ENCODE results near the gene AKR7A3. TPM values are rescaled to one million over a fixed set of nuclear protein-coding genes. Genes with fewer than 3 reads are reported as not detected.

AKR7A3 gene
- total RNA-seq, 2 donors from 2014 or later = 2.6 to 6.7 TPM

DNA sequence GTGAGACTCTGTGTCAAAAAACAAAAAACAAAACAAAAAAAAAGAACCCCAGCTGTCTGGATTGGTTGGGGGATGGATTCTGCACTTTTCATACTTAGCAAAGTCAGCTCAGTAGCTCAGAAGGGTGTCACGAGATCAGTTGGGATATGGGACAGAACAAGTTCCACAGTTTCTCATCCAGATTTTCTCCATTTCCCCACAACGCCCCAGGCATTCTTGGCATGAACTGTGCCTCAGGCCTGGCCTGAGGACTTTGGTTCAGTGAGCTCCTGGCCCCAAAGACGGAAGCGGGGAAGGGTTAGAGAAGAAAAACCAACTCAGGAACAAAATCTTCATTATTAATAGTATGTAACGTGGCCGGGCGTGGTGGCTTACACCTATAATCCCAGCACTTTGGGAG lies 21.5 kb upstream of the AKR7A3 start:
- Histone ChIP-seq H3K9me3 (no peaks in the 10 kb centered on the region), H3K4me1 (replicated peaks) (peaks cover 3% of the 10 kb centered on the region), H3K27ac (no peak overlapping the region), H3K4me3 (no peak overlapping the region), H3K27me3 (replicated peaks; ENCODE audit: insufficient read depth) (no peaks in the 10 kb centered on the region), H3K36me3 (peaks cover 0 to 9% of the 10 kb centered on the region in 2 donors)
- TF ChIP-seq POLR2A (IDR thresholded peaks at IDR 0.05) (no peak), POLR2AphosphoS5 (IDR thresholded peaks at IDR 0.05) (no peak)
- TF ChIP-seq, protein P1, sequence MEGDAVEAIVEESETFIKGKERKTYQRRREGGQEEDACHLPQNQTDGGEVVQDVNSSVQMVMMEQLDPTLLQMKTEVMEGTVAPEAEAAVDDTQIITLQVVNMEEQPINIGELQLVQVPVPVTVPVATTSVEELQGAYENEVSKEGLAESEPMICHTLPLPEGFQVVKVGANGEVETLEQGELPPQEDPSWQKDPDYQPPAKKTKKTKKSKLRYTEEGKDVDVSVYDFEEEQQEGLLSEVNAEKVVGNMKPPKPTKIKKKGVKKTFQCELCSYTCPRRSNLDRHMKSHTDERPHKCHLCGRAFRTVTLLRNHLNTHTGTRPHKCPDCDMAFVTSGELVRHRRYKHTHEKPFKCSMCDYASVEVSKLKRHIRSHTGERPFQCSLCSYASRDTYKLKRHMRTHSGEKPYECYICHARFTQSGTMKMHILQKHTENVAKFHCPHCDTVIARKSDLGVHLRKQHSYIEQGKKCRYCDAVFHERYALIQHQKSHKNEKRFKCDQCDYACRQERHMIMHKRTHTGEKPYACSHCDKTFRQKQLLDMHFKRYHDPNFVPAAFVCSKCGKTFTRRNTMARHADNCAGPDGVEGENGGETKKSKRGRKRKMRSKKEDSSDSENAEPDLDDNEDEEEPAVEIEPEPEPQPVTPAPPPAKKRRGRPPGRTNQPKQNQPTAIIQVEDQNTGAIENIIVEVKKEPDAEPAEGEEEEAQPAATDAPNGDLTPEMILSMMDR (IDR thresholded peaks at IDR 0.05) = no peak
- WGBS = 89% methylated on average over 7 of the region's 7 CpGs
- no peak for DNase-seq (ENCODE audit: low spot score)
- intact Hi-C loops (cut with DNase I) = no loop called here

GRCh38 chr1:19309123-19309813 lies 20.7 kb upstream of the AKR7A3 start:
- no peak for DNase-seq (ENCODE audit: low spot score)
- Histone ChIP-seq H3K27me3 (replicated peaks; ENCODE audit: insufficient read depth) (no peaks in the 10 kb centered on the region), H3K36me3 (peaks cover 0 to 9% of the 10 kb centered on the region in 2 donors), H3K4me1 (replicated peaks) (peaks cover 3% of the 10 kb centered on the region), H3K4me3 (no peak overlapping the region), H3K27ac (no peak overlapping the region), H3K9me3 (no peaks in the 10 kb centered on the region)
- WGBS = 72% methylated on average over 6 of the region's 6 CpGs
- intact Hi-C loops (cut with DNase I) = no loop called here
- TF ChIP-seq POLR2AphosphoS5 (IDR thresholded peaks at IDR 0.05) (no peak), POLR2A (IDR thresholded peaks at IDR 0.05) (no peak)
- TF ChIP-seq, protein P1 (IDR thresholded peaks at IDR 0.05) = no peak

DNA sequence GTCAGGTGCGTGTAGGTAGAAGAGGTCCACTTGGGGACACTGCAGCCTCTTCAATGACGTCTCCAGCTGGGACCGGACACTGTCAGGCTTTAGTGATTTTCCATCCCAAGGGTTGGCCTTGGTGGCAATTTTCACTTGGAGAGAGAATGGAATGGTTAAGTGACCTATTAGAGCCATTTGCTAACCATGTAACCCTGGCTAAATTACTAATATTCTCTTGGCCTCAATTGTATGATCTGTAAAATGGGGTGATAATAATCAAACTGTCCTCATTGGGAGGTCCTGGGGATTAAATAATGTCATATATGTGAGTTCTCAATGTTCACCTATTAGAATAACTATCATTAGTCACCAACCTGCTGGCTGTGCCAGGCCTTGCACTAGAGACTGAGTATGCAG lies 19.9 kb upstream of the AKR7A3 start:
- DNase-seq (ENCODE audit: low spot score) = no peak
- Histone ChIP-seq H3K27ac (no peak overlapping the region), H3K27me3 (replicated peaks; ENCODE audit: insufficient read depth) (no peaks in the 10 kb centered on the region), H3K36me3 (peaks cover 6 to 9% of the 10 kb centered on the region in 2 donors), H3K4me1 (replicated peaks) (peaks cover 3% of the 10 kb centered on the region), H3K9me3 (no peaks in the 10 kb centered on the region), H3K4me3 (no peak overlapping the region)
- 92% methylated on average over 3 of the region's 3 CpGs for WGBS
- intact Hi-C loops (cut with DNase I) = no loop called here
- TF ChIP-seq, protein P1 (IDR thresholded peaks at IDR 0.05) = no peak
- TF ChIP-seq POLR2A (IDR thresholded peaks at IDR 0.05) = no peak
- no peak for TF ChIP-seq POLR2AphosphoS5 (IDR thresholded peaks at IDR 0.05)

- no peaks in the 10 kb centered on the region for H3K27me3 ChIP-seq (replicated peaks; ENCODE audit: insufficient read depth)
- peaks cover 2% of the 10 kb centered on the region for H3K4me1 ChIP-seq (replicated peaks)
- H3K9me3 ChIP-seq = no peaks in the 10 kb centered on the region
- peaks cover 6 to 9% of the 10 kb centered on the region in 2 donors for H3K36me3 ChIP-seq
- no peak overlapping the region for H3K27ac ChIP-seq
- H3K4me3 ChIP-seq = no peak overlapping the region
- no peak for DNase-seq (ENCODE audit: low spot score)
- TF ChIP-seq POLR2A (IDR thresholded peaks at IDR 0.05) = no peak
- no peak for TF ChIP-seq POLR2AphosphoS5 (IDR thresholded peaks at IDR 0.05)
- TF ChIP-seq, protein P1 (IDR thresholded peaks at IDR 0.05) = no peak
- WGBS = 91% methylated on average over 10 of the region's 10 CpGs
- intact Hi-C loops (cut with DNase I) = no loop called here
These were observed 19.4 kb upstream of the AKR7A3 start for GRCh38 chr1:19307794-19308508.
